Measurements from ENCODE around the gene KRTAP1-4.

KRTAP1-4 gene

GRCh38 chr17:41015454-41015853 is 14.5 kb downstream of the KRTAP1-4 start:
- TF ChIP-seq CTCF (IDR thresholded peaks at IDR 0.05) = no peak

- TF ChIP-seq CTCF (IDR thresholded peaks at IDR 0.05) = no peak
Measured at GRCh38 chr17:41013606-41014005, 16.4 kb downstream of the KRTAP1-4 start.

- TF ChIP-seq CTCF (IDR thresholded peaks at IDR 0.05) = no peak
Measured at GRCh38 chr17:41013181-41013580, 16.8 kb downstream of the KRTAP1-4 start.

GRCh38 chr17:41012326-41013120 is 17.5 kb downstream of the KRTAP1-4 start:
- no peak for TF ChIP-seq CTCF (IDR thresholded peaks at IDR 0.05)

GRCh38 chr17:41010441-41010840 is 19.6 kb downstream of the KRTAP1-4 start:
- TF ChIP-seq CTCF (IDR thresholded peaks at IDR 0.05) = no peak

GRCh38 chr17:41009936-41010335 is 20.1 kb downstream of the KRTAP1-4 start:
- TF ChIP-seq CTCF (IDR thresholded peaks at IDR 0.05) = no peak

GRCh38 chr17:41009301-41009760 is 20.7 kb downstream of the KRTAP1-4 start:
- TF ChIP-seq CTCF (IDR thresholded peaks at IDR 0.05) = no peak
